ENCODE results near the gene PTH.

The PTH gene

DNA sequence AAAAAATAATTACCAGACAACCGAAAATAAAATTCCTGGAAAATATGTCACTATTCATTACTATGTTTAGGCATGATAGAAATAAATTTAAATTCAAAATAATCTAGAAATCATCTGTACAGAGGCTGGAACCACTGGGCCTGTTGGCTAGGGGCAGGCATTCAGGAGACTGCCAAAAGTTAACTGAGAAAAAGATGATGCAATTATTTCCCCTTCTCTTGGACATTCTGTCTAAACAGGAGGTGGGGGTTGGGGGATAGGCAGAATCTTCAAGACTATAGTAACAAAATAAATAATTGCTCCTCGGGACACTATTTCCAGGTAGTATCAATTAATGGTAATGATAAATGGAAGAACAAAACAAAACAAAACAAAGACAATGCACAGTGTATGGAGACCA, 46.9 kb downstream of the PTH start:
- peak; percentile 43 to 51 (median 51) for DNase-seq

DNA sequence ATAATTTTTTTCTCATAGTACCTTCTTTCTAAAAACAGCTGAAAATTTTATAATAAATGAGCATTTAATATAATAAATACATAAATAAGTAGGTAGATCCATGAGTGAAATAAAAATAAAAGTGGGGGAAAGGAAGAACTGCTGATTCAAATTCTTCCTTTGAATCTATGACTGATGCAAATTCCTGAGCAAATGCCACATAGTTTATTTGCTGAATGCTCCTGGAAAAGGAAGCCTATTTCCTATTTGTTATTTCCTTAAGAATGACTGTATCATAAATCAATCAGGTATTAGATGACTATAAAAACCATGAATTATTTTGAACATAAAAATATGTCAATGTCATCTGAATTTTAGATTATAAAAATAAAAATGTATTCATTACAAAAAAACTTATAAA, 49.4 kb downstream of the PTH start:
- no peak for DNase-seq

- no peak for DNase-seq
These were observed 50.2 kb downstream of the PTH start for GRCh38 chr11:13445588-13445987.
